GM12872 (cell line): Measurements from ENCODE around the gene PELO.

Source experiments
- TF ChIP-seq, protein P1 (sequence below): IDR thresholded peaks from 3 replicates; pipeline ENCODE4 v1.5.1; 2011; ENCODE audit warnings: low read depth, mild to moderate bottlenecking, low read length, moderate library complexity; ENCODE audit not compliant: insufficient read depth

The PELO gene, protein sequence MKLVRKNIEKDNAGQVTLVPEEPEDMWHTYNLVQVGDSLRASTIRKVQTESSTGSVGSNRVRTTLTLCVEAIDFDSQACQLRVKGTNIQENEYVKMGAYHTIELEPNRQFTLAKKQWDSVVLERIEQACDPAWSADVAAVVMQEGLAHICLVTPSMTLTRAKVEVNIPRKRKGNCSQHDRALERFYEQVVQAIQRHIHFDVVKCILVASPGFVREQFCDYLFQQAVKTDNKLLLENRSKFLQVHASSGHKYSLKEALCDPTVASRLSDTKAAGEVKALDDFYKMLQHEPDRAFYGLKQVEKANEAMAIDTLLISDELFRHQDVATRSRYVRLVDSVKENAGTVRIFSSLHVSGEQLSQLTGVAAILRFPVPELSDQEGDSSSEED

DNA sequence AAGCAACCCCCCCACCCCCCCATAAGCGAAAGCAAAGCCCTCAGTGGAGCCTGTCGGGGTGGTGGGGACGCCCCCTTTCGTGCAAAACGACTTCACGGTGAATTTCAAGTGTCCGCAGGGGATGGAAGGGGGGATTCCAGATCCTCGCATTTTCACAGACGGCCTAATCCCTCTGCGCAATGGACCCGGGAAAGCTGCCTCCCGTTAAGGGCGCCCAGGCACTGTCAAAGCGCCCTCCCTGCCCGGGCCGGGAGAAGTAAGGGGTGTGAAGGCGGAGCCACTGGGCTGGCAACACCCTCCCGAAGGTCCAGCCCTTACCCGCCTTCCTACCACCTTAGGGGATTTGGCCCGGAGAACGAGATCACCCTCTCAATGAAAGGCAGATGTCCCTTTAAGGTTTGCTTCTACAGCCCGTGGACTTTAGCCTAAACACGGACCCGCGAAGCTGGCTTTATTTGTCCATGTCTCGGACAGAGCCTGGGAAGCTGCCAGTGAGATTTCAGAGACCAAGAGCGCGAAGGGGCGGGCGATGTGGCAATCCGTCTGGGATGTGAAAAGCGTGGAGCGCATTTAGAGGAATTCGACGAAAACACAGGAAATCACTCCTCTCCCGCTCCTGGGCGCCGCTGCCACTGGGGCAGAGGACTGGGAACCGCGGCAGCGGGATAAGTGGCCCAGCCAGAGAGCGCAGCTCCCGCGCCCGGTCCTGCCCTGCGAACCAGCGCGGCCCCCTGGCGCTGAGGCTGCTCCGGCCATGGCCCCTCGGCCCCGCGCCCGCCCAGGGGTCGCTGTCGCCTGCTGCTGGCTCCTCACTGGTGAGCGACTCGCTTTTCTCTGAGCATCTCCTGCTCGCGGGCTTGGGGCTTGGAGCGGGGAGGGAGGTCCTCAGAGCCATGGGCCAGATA is at the start of gene PELO, which contains the start of gene ITGA1:
Gene PELO, plus strand, starts transcription at position 317 of the 905 bp plus-strand sequence. CDS start 12,479 bp downstream, outside the sequence.
Gene ITGA1, plus strand, starts transcription at position 317 of the 905 bp plus-strand sequence. Its CDS starts 438 bp downstream, at position 755.
- TF ChIP-seq, protein P1, sequence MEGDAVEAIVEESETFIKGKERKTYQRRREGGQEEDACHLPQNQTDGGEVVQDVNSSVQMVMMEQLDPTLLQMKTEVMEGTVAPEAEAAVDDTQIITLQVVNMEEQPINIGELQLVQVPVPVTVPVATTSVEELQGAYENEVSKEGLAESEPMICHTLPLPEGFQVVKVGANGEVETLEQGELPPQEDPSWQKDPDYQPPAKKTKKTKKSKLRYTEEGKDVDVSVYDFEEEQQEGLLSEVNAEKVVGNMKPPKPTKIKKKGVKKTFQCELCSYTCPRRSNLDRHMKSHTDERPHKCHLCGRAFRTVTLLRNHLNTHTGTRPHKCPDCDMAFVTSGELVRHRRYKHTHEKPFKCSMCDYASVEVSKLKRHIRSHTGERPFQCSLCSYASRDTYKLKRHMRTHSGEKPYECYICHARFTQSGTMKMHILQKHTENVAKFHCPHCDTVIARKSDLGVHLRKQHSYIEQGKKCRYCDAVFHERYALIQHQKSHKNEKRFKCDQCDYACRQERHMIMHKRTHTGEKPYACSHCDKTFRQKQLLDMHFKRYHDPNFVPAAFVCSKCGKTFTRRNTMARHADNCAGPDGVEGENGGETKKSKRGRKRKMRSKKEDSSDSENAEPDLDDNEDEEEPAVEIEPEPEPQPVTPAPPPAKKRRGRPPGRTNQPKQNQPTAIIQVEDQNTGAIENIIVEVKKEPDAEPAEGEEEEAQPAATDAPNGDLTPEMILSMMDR, result 0 out of 3 replicates have a peak, but pooled peaks have one; percentile 22

DNA sequence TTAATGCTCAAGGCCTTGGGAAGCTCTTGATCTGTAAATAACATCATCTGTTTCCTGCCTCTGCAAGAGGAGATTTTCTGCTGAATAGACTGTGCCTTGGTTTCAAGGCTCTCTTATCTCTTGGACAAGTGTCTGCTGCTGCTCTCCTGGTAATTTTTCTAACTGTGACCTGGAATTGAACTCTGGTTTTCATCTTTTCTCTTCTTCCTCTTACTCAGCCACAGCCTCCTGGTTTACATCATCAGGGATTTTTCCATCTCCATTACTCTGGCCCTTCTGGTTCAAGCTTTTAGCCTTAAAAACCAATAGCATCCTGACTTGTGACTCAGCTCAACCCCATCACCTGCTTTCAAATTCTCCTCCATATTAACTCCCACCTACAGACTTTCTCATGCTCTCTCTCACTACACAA is 49.6 kb upstream of the PELO start:
- TF ChIP-seq, protein P1, result no peak

DNA sequence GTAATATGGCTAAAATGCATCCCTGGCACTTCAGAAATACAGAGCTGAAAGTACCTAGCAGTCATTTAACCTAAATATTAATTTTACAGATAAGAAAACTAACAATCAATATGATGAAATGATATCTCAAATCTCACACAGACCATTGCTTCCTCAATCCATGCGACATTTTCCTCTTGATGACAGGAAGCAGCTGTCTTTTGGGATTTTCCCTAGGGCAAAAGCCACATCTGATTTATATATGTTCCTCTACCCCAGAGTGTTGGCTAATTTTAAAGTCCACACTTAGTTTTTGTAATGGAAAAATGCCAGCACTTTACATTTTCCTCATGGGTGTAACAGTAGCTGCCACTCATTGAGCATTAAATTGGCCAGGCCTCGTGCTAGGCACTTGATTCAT is 47.7 kb upstream of the PELO start:
- TF ChIP-seq, protein P1, result no peak

DNA sequence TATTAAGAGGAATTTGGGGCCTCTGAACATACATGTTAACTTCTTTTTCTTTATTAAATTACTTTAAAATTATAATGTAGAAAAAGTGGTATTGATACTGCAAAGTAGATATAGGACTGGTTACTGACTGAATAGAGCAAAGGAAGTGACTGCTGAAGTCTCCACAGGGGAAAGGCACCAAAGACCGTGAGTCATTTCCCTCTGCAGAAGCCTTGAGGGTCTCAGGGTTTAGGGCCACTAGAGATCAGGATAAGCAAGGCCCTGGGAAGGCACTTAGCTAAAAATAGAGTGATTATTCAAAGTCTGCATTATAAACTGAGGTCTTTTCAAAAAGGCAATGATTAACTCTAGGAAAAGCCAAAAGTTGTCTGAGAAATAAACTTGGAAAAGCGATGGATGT is 44.7 kb upstream of the PELO start:
- TF ChIP-seq, protein P1, result no peak

DNA sequence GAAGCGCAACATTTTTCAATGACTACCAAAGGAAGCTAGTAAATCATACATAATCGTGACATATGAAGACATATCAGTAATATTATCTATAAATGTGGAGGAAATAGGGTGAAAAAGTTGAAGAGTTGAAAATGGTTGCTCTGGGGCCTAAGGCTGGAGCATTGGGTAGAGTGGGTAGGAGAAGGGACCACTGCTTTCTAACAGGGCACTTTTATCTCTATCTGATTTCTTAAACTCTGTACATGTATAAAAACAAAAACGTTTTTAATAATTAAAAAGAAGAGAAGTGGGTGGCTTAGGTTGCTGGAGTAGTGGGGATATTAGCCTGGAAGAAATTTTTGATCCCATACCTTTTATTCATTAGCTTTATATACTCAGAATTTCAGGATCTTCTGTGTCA is 44.2 kb upstream of the PELO start:
- TF ChIP-seq, protein P1, result no peak

DNA sequence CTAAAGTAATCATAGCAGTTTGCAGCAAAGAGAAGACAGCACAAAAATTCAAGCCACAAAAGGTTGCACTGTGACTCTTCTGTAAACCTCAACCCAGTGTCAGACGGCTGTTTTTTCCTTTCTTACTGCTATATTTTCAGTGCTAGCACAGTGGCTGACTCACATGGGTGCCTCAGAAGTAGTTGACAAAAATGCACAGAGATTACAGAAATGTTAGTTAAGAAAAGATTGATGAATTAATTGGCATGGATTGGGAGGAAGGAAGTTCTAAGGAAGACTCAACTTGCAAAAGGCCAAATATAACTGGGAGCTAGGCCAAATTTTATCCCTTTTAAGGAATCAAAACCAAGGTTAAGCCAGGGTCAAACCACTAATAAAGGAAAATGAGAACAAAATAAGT is 43.7 kb upstream of the PELO start:
- TF ChIP-seq, protein P1, result no peak

DNA sequence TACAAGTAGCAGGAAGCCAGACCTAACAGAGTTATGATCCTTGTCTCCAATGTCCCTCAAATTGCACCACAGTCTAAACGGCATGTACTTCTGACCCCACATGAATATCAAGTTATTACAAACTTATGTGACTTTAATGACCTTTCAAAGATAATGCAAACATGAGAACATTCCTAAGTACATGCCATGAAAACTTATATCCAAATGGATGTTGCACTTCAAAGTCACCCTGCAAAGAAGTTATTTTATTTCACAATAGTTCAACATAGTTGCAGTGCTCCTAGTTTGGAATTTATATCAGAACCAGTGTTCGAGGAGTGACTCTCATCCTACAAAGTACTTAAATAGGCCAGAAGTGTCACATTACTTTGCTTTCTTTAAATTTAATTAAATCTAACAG is 41.2 kb upstream of the PELO start:
- TF ChIP-seq, protein P1, result no peak
